ENCODE measurements around the gene GGTA1.
"Not testable (repeated sequence)": the region's sequence is repeated elsewhere in the genome, so short reads cannot be mapped to it uniquely, and the experiment has no call there.

Gene GGTA1

DNA sequence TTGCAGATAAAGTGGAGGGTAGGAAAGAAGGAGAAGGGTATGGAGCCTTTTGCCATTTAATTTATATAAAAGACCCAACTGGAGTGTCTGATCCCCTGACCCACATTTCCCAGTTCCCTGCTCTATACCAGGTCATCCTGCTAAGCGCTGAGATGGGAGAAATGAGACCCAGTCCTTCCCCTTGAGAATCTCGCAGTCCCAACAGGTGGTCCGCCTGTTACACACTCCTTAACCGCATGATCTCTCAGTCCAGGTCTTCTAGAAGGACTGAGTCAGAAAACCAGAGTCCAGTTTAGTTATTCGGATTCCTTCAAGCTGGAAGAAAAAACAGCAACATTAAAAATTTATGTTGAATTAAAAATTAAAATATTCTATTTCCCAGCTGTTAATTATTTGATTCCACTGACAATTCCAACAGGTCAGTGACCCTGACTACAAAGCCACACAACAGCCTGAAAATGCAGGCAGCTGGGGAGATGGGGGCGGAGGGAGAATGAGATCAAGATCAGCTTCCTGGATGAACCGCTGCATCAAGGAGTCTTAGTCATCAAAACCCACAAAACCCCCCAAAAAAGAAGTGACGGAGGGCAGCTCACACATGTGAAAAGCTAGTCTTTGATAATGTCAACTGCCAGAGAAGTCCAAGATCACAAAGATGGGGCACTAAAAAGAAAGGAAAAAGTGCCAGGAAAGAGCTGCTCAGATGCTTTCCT, 44.0 kb downstream of the GGTA1 start:
- DNase-seq (ENCODE audit: low read depth): no peak

DNA sequence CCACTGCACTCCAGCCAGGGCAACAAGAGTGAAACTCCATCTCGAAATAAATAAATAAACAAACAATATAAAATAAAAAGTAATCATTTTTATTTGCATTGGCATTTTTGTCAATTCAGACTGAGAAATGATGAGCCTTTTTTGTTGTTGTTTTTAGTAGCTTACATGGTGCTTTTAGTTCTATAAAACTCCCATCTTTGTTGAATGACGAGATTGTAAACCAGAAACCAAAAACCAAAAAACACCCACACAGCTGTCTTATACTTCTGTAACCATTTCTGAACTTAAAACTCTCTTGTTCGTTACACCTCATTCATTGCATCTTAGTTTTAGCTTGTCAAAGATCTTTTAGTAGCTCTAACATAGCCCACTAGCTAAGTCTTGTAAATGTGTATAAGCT, 44.7 kb downstream of the GGTA1 start:
- no peak for DNase-seq (ENCODE audit: low read depth)

DNA sequence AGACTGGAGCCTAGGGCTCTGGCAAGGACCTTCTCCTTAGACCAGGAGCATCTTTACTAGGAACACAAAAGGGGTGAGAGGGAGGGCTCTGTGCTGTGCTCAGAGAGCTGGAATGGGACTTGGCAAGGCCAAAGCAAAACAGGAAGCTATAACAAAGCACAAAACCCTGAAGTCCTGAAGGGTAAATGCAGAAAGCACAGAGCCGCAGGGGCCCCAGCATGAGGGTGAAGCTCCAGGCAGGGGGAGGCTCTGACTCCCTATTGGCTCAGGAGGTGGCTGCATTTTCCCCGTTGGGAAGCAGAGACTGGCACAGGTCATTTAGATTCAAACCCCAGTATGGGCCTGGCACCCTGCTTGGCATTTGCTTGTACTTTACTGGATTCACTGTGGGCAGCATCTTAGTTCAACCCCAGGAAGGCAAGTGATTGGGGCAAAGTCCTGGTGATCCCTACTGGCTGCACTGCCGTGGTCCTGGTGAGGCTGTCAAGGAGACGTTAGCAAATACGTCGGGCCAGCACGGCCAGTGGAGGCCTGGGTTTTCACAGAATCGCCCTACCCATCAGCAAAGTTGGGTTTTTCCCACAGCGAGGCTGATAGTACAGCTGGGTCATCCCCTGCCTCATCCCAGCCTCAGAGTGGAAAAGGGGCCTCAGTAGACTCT, 46.3 kb downstream of the GGTA1 start:
- no peak for DNase-seq (ENCODE audit: low read depth)

- DNase-seq (ENCODE audit: low read depth): no peak
Measured at GRCh38 chr9:121452085-121452484, 47.6 kb downstream of the GGTA1 start.

DNA sequence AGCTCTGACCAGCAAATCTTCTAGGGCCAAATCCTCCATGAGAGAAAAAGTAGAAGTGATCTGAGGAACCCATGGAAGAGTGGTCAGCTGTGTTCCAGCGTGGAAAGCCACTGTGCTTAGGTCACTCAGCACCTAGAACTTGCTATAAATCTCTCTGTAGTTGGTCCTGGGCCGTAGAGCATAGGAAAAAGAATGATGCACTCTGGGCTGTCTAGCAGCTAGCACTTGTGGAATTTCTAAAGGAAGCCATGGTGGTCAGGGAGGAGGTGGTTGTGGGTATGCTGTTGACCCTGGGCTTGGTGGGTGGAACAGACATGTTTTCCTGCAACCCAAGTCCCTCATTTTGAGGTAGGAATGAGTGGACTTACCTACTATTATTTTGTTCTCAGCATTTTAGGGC, 48.1 kb downstream of the GGTA1 start:
- DNase-seq (ENCODE audit: low read depth): no peak

- DNase-seq (ENCODE audit: low read depth): no peak
Measured at GRCh38 chr9:121450241-121450640, 49.4 kb downstream of the GGTA1 start.

- no peak for DNase-seq (ENCODE audit: low read depth)
Measured at GRCh38 chr9:121449786-121450185, 49.9 kb downstream of the GGTA1 start.

DNA sequence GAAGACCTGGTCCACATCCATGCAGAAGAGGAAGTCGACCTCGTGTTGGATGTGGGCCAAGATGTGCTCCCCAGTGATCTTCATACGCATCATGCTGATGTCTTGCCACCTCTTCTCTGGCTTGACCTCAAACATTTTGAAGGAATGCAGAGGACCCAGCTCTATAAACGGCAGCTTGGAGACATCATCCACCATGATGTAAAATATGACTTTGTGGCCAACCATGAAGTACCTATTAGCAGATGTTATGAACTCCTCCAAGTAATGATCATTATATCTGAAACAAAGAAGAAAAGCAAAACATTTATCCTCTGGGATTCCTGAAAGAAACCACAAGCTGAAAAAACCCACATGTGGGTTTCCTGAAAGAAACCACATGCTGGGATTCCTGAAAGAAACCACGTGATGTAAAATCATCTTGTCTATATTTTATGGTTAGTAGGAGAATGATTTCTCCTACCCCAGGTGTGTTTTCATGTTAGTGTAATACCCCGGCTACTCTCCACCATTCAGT, 52.3 kb downstream of the GGTA1 start:
- DNase-seq (ENCODE audit: low read depth): no peak

DNA sequence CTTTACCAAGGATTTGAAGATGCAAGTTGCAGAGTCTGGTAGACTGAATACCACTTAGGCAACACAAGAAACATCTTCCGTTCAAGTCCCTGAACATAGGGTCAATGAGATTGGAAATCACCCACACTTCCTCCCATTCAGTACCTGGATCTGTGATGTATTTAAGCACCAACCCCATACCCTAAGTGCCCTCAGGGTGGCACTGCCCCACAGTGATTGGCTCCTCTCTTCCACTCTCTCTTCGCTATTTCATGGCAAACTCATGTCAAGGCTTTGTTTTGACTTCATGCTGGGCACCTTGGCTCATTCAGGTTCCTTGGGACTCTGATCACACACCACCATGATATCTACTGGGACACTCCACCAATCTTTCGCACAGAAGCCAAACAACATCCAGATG, 53.7 kb downstream of the GGTA1 start:
- DNase-seq (ENCODE audit: low read depth): no peak

DNA sequence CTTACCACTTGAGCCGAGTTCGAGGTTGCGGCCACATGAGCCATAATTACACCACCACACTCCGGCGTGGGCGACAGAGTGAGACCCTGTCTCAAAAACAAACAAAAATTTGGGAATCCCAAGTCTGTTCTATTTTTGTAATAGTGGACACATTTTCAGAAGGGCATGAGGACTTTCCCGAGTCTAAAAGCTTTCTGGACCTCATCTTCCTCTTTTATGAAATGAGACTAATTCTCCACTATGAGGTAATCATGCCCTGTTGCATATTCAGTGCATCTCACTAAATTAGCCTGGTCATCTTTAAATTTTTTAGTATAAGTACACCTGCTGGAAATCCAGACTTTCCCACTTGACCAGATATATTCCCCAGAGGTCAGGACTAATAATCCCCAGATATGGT, 55.7 kb downstream of the GGTA1 start:
- DNase-seq (ENCODE audit: low read depth): no peak

DNA sequence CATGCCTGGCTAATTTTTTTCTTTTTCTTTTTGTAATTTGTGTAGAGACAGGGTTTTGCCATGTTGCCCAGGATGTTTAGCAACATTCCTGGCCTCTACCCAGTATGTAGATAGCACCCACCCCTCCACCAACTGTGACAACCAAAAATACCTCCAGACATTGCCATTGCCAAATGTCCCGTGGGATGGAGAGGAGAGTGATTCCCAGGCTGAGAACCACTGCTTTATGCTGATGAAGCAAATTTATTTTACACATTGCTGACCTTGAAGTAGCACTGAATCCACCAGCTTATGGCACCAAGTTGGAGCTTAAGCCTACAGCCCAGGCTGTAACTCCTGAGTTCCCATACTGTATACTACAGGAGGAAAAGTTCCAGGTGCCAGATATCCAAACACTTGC, 58.5 kb downstream of the GGTA1 start:
- DNase-seq (ENCODE audit: low read depth): no peak

DNA sequence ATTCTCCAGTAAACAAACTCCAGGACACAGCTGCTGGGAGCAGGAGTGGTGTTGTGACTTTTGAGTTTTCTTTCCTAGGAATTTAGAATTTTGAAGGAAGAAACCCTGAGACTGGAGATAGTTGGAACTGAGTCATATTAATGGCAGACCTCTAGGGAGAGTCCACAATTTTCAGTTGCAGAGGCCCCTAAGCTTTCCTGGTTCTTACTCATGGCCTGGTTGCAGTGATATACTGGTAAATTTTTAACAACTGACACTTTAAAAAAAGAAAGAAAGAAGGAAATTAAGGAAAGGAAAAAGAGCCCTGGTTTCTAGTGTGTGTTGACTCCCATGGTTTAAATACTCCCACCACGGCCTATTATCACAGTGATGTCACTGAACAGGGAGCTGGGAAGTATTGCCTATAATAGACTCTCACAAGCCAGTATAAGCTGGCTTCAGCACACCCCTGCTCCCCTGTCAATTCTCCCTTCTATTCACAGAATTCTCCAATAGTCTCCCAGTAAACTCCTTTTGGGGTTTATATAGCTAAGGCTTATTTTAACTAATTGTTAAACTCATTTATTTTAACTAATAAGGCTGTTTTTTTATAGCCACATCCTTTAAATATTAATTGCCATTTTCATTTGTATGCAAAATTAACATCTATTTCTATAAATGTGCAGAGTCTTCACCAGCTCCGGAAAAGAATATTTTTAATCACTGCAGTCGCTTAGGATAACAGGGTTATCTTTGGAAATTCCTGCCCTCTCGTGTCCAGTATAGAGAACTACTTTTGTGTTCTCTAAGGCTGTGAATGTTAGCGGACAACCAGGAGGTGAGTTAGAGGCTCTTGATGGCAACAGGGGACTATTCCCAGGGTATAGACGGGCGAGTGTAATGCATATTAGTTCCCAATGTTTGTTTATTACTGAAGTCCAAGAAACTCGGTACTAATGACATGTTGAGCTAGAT, 59.7 kb downstream of the GGTA1 start:
- no peak for DNase-seq (ENCODE audit: low read depth)

GRCh38 chr9:121439016-121439415, 60.6 kb downstream of the GGTA1 start:
- DNase-seq (ENCODE audit: low read depth): no peak

DNA sequence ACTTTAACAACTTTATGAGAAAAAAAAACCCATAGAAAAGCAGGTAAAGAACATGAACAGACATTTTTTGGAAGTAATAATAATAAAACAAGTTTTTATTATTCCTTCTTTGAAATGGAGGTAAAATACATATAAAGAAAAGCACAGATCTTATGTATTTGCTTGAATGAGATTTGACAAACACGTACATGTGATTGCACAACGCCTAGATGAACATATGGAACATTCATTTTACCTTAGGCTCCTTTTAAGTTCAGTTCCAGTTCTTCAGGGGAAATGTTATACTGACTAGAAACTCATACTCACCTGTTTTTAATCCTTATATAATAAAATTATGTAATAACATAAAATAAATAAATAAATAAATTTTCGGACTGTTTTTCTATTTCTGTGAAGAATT, 61.8 kb downstream of the GGTA1 start:
- no peak for DNase-seq (ENCODE audit: low read depth)

GRCh38 chr9:121437046-121437445, 62.6 kb downstream of the GGTA1 start:
- not testable (repeated sequence) for DNase-seq (ENCODE audit: low read depth)

DNA sequence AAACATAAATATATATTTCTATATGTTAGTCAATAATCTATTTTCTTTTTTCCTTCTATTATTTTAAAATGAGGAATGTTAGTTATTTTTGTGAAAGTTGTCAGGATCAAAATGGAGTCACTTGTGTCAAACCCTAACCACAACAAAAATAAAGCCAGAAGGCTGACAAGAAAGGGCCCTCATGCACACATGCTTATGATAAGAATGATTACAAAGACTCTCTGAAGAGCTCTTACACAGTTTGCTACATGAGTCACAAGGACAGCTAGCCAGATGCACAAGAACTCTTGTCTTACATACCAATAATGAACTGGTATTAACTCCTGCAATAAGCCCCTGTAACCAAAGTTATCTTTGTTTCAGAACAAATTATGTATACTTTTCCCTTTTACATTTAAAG, 64.7 kb downstream of the GGTA1 start:
- no peak for DNase-seq (ENCODE audit: low read depth)

DNA sequence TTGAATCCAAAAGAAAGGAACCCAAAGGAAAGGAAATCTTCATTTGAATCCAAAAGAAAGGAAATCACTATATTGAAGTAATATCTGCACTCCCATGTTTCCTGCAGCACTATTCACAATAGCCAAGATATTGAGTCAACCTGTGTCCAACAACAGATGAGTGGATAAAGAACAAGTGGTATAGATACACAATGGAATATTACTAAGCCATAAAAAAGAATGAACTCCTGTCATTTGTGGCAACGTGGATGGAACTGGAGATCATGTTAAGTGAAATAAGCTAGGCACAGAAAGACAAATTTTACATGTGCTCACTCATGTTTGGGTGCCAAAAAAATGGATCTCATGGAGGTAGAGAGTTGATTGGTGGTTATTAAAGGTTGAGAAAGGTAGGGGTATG, 71.7 kb downstream of the GGTA1 start:
- no peak for DNase-seq (ENCODE audit: low read depth)

- DNase-seq (ENCODE audit: low read depth): no peak
Measured at GRCh38 chr9:121424024-121424432, 75.6 kb downstream of the GGTA1 start.

GRCh38 chr9:121411993-121412392, 87.7 kb downstream of the GGTA1 start:
- DNase-seq (ENCODE audit: low read depth): no peak

DNA sequence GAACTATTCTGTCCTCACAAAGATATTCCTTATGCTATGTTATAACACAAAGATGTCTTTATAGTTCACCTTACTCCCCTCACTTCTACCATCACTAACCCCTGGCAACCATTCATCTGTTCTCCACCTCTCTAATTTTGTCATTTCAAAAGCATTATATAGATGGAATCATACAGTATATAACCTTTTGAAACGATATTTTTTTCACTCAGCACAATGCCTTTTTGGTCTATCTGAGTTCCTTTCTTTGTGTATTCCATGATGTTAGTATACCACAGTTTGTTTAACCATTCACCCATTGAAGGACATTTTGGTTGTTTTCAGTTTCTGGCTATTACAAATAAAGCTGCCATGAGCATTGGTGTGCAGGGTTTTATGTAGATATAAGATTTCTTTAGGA, 93.7 kb downstream of the GGTA1 start:
- DNase-seq (ENCODE audit: low read depth): no peak
